ENCODE measurements around the gene SMC1B. TPM values are rescaled to one million over a fixed set of nuclear protein-coding genes. Genes with fewer than 3 reads are reported as not detected.

Gene SMC1B
- total RNA-seq, 2 donors from 2014 or later: not detected

DNA sequence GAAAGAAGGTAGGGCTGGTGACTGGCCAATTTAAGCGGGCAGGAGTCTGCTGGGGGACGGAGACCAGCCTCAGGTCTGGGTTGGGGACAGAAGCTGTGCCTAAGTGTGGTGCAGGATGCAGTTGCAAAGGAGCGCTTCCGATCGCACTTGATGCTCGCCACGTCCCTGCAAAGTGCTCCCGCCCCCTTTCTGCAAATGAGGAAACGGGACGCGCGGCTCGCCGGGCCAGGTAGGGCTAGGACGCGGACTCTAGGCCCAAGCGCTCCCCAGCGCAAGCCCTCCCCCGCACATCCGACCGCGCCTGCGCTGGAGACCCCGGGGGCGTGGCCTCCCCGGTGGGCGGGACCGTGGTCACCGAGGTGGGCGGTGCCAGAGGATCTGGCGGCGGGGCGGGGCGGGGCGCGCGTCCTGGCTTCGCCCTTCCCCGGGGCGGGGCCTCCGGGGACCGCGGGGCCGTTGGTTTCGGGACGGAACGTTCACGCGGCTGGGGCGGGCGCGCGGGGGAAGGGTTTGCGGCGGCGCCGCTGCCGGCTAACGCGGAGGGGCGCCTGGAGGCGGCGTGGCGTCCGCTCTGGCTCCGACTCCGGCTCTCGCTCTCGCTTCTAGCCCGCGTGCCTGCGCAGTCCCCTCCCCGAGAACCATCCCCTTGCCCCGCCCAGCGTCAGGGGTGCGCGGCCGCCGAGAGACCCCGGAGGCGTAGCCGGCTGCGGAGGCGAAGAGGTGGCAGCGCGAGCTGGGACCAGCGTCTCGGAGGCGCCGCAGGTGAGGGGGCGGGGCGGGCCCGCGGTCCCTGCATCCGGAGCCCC lies 103.8 kb downstream of the SMC1B start, which contains the start of gene FAM118A:
TSS of gene FAM118A (plus strand) at position 513 of the 806 bp plus-strand sequence. CDS start 12,446 bp downstream, outside the sequence.
- H3K36me3 ChIP-seq: no peaks in the 10 kb centered on the region
- H3K4me1 ChIP-seq (ENCODE audit: control insufficient read depth in 1 of 2, low read depth in 2 of 2): peaks cover 6 to 38% of the 10 kb centered on the region in 2 donors
- H3K27ac ChIP-seq: peak within 1 kb of the TSS; percentile 70 to 75
- no peaks in the 10 kb centered on the region for H3K27me3 ChIP-seq (replicated peaks; ENCODE audit: insufficient read depth)
- H3K9me3 ChIP-seq: no peaks in the 10 kb centered on the region
- TF ChIP-seq, protein P1, sequence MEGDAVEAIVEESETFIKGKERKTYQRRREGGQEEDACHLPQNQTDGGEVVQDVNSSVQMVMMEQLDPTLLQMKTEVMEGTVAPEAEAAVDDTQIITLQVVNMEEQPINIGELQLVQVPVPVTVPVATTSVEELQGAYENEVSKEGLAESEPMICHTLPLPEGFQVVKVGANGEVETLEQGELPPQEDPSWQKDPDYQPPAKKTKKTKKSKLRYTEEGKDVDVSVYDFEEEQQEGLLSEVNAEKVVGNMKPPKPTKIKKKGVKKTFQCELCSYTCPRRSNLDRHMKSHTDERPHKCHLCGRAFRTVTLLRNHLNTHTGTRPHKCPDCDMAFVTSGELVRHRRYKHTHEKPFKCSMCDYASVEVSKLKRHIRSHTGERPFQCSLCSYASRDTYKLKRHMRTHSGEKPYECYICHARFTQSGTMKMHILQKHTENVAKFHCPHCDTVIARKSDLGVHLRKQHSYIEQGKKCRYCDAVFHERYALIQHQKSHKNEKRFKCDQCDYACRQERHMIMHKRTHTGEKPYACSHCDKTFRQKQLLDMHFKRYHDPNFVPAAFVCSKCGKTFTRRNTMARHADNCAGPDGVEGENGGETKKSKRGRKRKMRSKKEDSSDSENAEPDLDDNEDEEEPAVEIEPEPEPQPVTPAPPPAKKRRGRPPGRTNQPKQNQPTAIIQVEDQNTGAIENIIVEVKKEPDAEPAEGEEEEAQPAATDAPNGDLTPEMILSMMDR (IDR thresholded peaks at IDR 0.05): peak; percentile 23
- peak; percentile 45 for DNase-seq (ENCODE audit: low spot score)
- peak; percentile 78 for ATAC-seq (ENCODE audit: insufficient number of reproducible peaks, low FRiP score, low read depth)
- H3K4me3 ChIP-seq: peak within 1 kb of the TSS; percentile 91

DNA sequence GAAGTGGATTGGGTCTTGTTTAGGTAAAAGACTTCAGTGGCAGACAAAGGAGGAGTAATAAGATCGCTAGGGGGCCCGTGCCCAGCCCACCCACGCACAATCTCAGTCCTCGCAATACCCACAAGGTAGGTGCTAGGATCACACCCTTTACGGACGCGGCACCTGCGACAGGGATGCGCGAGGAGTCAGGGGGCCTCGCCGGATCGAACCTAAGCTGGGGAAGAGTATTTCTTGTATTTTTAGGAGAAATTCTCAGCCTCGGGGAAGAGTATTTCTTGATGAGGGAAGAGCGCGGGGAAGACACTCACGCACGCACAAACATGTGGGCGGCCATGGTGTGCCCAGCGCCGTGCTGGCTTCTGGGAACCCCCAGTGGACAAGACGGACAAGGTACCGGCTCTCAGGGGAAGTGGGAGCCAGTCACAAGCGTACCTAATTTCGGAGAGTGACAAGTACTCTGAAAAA lies 104.4 kb downstream of the SMC1B start:
- Histone ChIP-seq H3K27ac (peak overlapping the region; percentile 70 to 75), H3K36me3 (no peaks in the 10 kb centered on the region), H3K4me1 (ENCODE audit: control insufficient read depth in 1 of 2, low read depth in 2 of 2) (peaks cover 6 to 31% of the 10 kb centered on the region in 2 donors), H3K4me3 (peak overlapping the region; percentile 91), H3K9me3 (no peaks in the 10 kb centered on the region), H3K27me3 (replicated peaks; ENCODE audit: insufficient read depth) (no peaks in the 10 kb centered on the region)
- DNase-seq (ENCODE audit: low spot score) (no peak), ATAC-seq (ENCODE audit: insufficient number of reproducible peaks, low FRiP score, low read depth) (no peak)
- TF ChIP-seq, protein P1 (IDR thresholded peaks at IDR 0.05): no peak

DNA sequence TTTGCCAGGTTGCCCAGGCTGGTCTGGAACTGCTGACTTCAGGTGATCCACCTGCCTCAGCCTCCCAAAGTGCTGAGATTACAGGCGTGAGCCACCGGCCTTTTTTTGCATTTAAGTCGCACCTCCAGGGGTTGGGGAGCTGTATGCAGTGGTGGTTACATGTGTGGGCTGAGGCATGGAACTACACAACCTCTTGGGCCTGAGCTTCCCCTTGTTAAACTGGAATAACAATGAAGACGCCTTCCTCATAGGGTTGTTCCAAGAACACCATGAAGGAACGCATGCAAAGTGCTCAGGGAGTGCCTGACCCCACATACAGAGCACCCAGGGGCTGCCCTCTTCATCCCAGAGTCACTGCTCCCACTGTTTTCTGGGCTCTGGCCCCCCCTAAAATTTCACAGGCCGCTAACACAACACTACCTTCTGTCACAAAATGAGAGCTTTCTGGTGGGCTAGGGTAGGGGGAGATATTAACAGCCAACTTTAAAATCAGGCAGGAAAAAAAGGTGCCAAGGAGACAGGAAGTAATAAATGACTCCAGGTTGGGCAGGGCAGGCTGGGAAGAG lies 104.9 kb downstream of the SMC1B start:
- Histone ChIP-seq H3K4me3 (no peak overlapping the region), H3K27me3 (replicated peaks; ENCODE audit: insufficient read depth) (no peaks in the 10 kb centered on the region), H3K27ac (no peak overlapping the region), H3K36me3 (no peaks in the 10 kb centered on the region), H3K9me3 (no peaks in the 10 kb centered on the region), H3K4me1 (ENCODE audit: control insufficient read depth in 1 of 2, low read depth in 2 of 2) (peaks cover 6 to 26% of the 10 kb centered on the region in 2 donors)
- TF ChIP-seq, protein P1 (IDR thresholded peaks at IDR 0.05): no peak
- no peak for ATAC-seq (ENCODE audit: insufficient number of reproducible peaks, low FRiP score, low read depth)
- DNase-seq (ENCODE audit: low spot score): no peak

DNA sequence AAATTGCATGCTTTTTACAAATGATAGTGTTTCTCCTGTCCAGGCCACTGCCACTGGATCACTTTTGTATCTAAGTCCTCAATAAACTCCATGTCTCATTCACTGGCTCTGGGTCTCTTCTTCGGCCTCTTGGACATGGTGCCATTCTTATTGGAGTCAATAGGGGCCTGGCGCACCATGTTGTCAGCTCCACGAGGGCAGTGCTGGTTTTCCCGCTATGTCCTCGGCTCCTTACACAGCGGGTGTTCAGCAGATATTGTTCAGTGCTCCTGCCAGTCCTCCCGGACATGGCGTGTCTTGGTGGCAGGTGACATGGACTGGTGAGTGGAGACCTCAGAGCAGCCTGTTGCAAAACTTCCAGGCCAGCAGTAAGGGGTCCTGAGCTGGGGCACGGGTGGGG lies 107.3 kb downstream of the SMC1B start:
- Histone ChIP-seq H3K27me3 (replicated peaks; ENCODE audit: insufficient read depth) (no peaks in the 10 kb centered on the region), H3K9me3 (no peaks in the 10 kb centered on the region), H3K27ac (no peak overlapping the region), H3K4me3 (no peak overlapping the region), H3K36me3 (no peaks in the 10 kb centered on the region), H3K4me1 (ENCODE audit: control insufficient read depth in 1 of 2, low read depth in 2 of 2) (peaks cover 3 to 13% of the 10 kb centered on the region in 2 donors)
- DNase-seq (ENCODE audit: low spot score) (no peak), ATAC-seq (ENCODE audit: insufficient number of reproducible peaks, low FRiP score, low read depth) (no peak)
- TF ChIP-seq, protein P1 (IDR thresholded peaks at IDR 0.05): no peak

DNA sequence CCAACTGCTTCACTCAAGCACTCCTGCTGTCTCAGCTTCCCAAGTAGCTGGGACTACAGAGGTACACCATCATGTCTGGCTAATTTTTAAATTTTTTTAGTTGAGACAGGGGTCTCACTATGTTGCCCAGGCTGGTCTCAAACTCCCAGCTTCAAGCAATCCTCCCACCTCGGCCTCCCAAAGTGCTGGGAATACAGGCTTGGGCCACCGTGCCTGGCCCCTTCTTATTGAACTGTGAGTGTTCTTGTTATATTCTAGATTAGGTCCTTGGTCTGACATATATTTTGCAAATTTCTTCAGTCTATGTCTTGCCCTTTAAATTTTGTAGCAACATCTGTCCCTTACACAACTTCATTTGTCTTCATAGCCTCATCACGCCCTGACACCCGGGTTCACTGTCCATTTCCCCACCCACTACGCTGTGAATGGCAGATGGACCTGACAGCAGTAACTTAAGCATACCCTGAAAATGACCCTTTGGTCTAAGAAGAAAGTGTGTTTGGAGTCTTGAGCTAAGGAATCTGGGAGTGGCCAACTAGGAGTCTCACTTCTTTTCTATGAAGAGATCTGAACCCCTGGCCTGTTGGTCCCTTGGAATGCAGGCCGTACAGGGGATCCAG lies 107.8 kb downstream of the SMC1B start:
- TF ChIP-seq, protein P1 (IDR thresholded peaks at IDR 0.05): no peak
- no peaks in the 10 kb centered on the region for H3K9me3 ChIP-seq
- no peaks in the 10 kb centered on the region for H3K27me3 ChIP-seq (replicated peaks; ENCODE audit: insufficient read depth)
- no peaks in the 10 kb centered on the region for H3K36me3 ChIP-seq
- DNase-seq (ENCODE audit: low spot score) (no peak), ATAC-seq (ENCODE audit: insufficient number of reproducible peaks, low FRiP score, low read depth) (no peak)
- H3K4me1 ChIP-seq (ENCODE audit: control insufficient read depth in 1 of 2, low read depth in 2 of 2): peaks cover 0 to 7% of the 10 kb centered on the region in 2 donors
- H3K4me3 ChIP-seq: no peak overlapping the region
- H3K27ac ChIP-seq: no peak overlapping the region

Measured in thoracic aorta (tissue), 2 donors.